IMR-90 (cell line): ENCODE measurements around the gene KRT39. TPM values are rescaled to one million over a fixed set of nuclear protein-coding genes. Genes with fewer than 3 reads are reported as not detected.

Experiments
- ATAC-seq: fragments of 200-7000 bp; cut with Tn5 transposase; 2 replicates; pipeline ENCODE4 v1.9.1; 2020; ENCODE audit warnings: low read depth, mild to moderate bottlenecking, moderate library complexity
- BruUV-seq: library from RNA; stranded (reverse); fragments of 400-500 nt; replicated peaks from 2 replicates; lab custom pipeline; 2021; lab: Mats Ljungman, UMichigan
- CTCF ChIA-PET: fragments of 300-600 bp; formaldehyde crosslinking; extraction: SDS; loops from one replicate; lab custom pipeline; 2021; ENCODE audit warnings: antibody characterized with exemption; lab: Yijun Ruan, JAX
- POLR2A ChIA-PET: fragments of 300-600 bp; sonication (Branson Sonifier 250); formaldehyde crosslinking; loops from one replicate; lab custom pipeline; 2022; ENCODE audit warnings: antibody characterized with exemption; ENCODE audit not compliant: unreplicated experiment; lab: Charles Lee
- DNase-seq: peaks from one replicate; pipeline ENCODE4 v3.0.0; 2013
- H2AFZ ChIP-seq: replicated peaks from 2 replicates; pipeline ENCODE3; 2013; ENCODE audit warnings: low read length, mild to moderate bottlenecking; ENCODE audit not compliant: poor library complexity
- H2AK5ac ChIP-seq: 2 replicates; pipeline ENCODE4 v1.6.1; 2013; ENCODE audit warnings: low read depth, low read length, inconsistent platforms
- H2AK9ac ChIP-seq: replicated peaks from 2 replicates; pipeline ENCODE3; 2013; ENCODE audit warnings: mild to moderate bottlenecking, low read depth, low read length, moderate library complexity; ENCODE audit not compliant: poor library complexity
- H2BK120ac ChIP-seq: 2 replicates; pipeline ENCODE4 v1.6.1; 2013; ENCODE audit warnings: low read depth, low read length, inconsistent platforms
- H2BK15ac ChIP-seq: 3 replicates; pipeline ENCODE4 v1.6.1; 2013; ENCODE audit warnings: low read depth, low read length, inconsistent platforms
- H2BK20ac ChIP-seq: 2 replicates; pipeline ENCODE4 v1.6.1; 2013; ENCODE audit warnings: low read depth, mild to moderate bottlenecking, inconsistent platforms, low read length, moderate library complexity
- H2BK5ac ChIP-seq: 2 replicates; pipeline ENCODE4 v1.6.1; 2013; ENCODE audit warnings: mild to moderate bottlenecking, low read depth, low read length, inconsistent platforms; ENCODE audit not compliant: poor library complexity, severe bottlenecking
- H3K14ac ChIP-seq: replicated peaks from 2 replicates; pipeline ENCODE4 v1.6.1; 2013; ENCODE audit warnings: low read depth, low read length, inconsistent platforms
- H3K18ac ChIP-seq: 2 replicates; pipeline ENCODE4 v1.6.1; 2013; ENCODE audit warnings: low read depth, low read length, control low read depth
- H3K23ac ChIP-seq: 2 replicates; pipeline ENCODE4 v1.6.1; 2013; ENCODE audit warnings: low read depth, low read length, inconsistent platforms
- H3K27ac ChIP-seq: 2 replicates; pipeline ENCODE4 v1.5.1; 2013; ENCODE audit warnings: mild to moderate bottlenecking, control low read depth, low read length; ENCODE audit not compliant: insufficient read depth
- H3K27me3 ChIP-seq: 2 replicates; pipeline ENCODE4 v1.6.1; 2013; ENCODE audit warnings: low read length; ENCODE audit not compliant: control insufficient read depth, insufficient read depth
- H3K36me3 ChIP-seq: 2 replicates; pipeline ENCODE4 v1.6.1; 2013; ENCODE audit warnings: low read length, mixed read lengths; ENCODE audit not compliant: control insufficient read depth, insufficient read depth
- H3K4ac ChIP-seq: 2 replicates; pipeline ENCODE4 v1.6.1; 2013; ENCODE audit warnings: low read depth, low read length, inconsistent platforms
- H3K4me1 ChIP-seq: 2 replicates; pipeline ENCODE4 v1.6.1; 2013; ENCODE audit warnings: low read length, mixed read lengths; ENCODE audit not compliant: control insufficient read depth, insufficient read depth
- H3K4me2 ChIP-seq: 2 replicates; pipeline ENCODE4 v1.6.1; 2013; ENCODE audit warnings: low read depth, mild to moderate bottlenecking, control low read depth, low read length, moderate library complexity
- H3K4me3 ChIP-seq: 2 replicates; pipeline ENCODE4 v1.5.1; 2013; ENCODE audit warnings: low read depth, mild to moderate bottlenecking, control low read depth, low read length, moderate library complexity; ENCODE audit not compliant: insufficient read depth
- H3K56ac ChIP-seq: 2 replicates; pipeline ENCODE4 v1.6.1; 2013; ENCODE audit warnings: low read length, inconsistent platforms; ENCODE audit not compliant: insufficient read depth; ENCODE audit errors: extremely low read depth
- H3K79me1 ChIP-seq, 2 experiments: 2 replicates each; pipeline ENCODE4 v1.6.1; 2013; ENCODE audit warnings: low read length in 2 of 2, inconsistent platforms in 1 of 2, low read depth in 1 of 2
- H3K9ac ChIP-seq: 2 replicates; pipeline ENCODE4 v1.6.1; 2013; ENCODE audit warnings: low read depth, low read length, control low read depth
- H3K9me1 ChIP-seq: 2 replicates; pipeline ENCODE4 v1.6.1; 2013; ENCODE audit warnings: low read length, inconsistent platforms; ENCODE audit not compliant: insufficient read depth
- H3K9me3 ChIP-seq: 2 replicates; pipeline ENCODE4 v1.6.1; 2013; ENCODE audit warnings: low read length; ENCODE audit not compliant: control insufficient read depth, insufficient read depth
- H4K20me1 ChIP-seq: 2 replicates; pipeline ENCODE4 v1.6.1; 2013; ENCODE audit warnings: low read length, inconsistent platforms; ENCODE audit not compliant: insufficient read depth
- H4K5ac ChIP-seq: 2 replicates; pipeline ENCODE4 v1.6.1; 2013; ENCODE audit warnings: mild to moderate bottlenecking, low read depth, low read length, control low read depth
- H4K8ac ChIP-seq, 2 experiments: 2 replicates each; pipeline ENCODE4 v1.6.1; 2013; ENCODE audit warnings: low read depth in 2 of 2, low read length in 2 of 2, control low read depth in 1 of 2, inconsistent platforms in 1 of 2
- H4K91ac ChIP-seq: 2 replicates; pipeline ENCODE4 v1.6.1; 2013; ENCODE audit warnings: low read depth, low read length, inconsistent platforms; ENCODE audit not compliant: insufficient read depth
- BHLHE40 ChIP-seq: fragments of 150-350 bp; IDR thresholded peaks from 2 replicates; pipeline ENCODE4 v1.6.1; 2016; ENCODE audit warnings: mild to moderate bottlenecking, low read depth, low read length
- CEBPB ChIP-seq: IDR thresholded peaks from 2 replicates; pipeline ENCODE4 v1.6.1; 2012; ENCODE audit warnings: low read depth, low read length, improper control_type of control experiment
- FOS ChIP-seq: fragments of 150-350 bp; IDR thresholded peaks from 2 replicates; pipeline ENCODE4 v1.6.1; 2016; ENCODE audit warnings: low read depth, low read length
- MAZ ChIP-seq: IDR thresholded peaks from 2 replicates; pipeline ENCODE4 v1.6.1; 2012; ENCODE audit warnings: low read depth, mild to moderate bottlenecking, low read length, improper control_type of control experiment, moderate library complexity, borderline replicate concordance
- MXI1 ChIP-seq: IDR thresholded peaks from 2 replicates; pipeline ENCODE4 v1.6.1; 2012; ENCODE audit warnings: low read depth, mild to moderate bottlenecking, low read length, moderate library complexity, borderline replicate concordance
- NFE2L2 ChIP-seq: fragments of 150-350 bp; IDR thresholded peaks from 2 replicates; pipeline ENCODE4 v1.6.1; 2016; ENCODE audit warnings: low read depth, mild to moderate bottlenecking, low read length
- POLR2A ChIP-seq: IDR thresholded peaks from 2 replicates; pipeline ENCODE4 v1.6.1; 2012; ENCODE audit warnings: mild to moderate bottlenecking, low read depth, low read length
- RAD21 ChIP-seq: IDR thresholded peaks from 2 replicates; pipeline ENCODE4 v1.6.1; 2012; ENCODE audit warnings: low read length, improper control_type of control experiment
- RCOR1 ChIP-seq: IDR thresholded peaks from 2 replicates; pipeline ENCODE4 v1.6.1; 2012; ENCODE audit warnings: mild to moderate bottlenecking, low read length, improper control_type of control experiment; ENCODE audit not compliant: insufficient replicate concordance
- RFX5 ChIP-seq: IDR thresholded peaks from 2 replicates; pipeline ENCODE4 v1.8.0; 2012; ENCODE audit warnings: low read depth, mild to moderate bottlenecking, low read length, moderate library complexity
- SMC3 ChIP-seq: fragments of 150-350 bp; IDR thresholded peaks from 2 replicates; pipeline ENCODE4 v1.6.1; 2016; ENCODE audit warnings: low read depth, mild to moderate bottlenecking, antibody characterized with exemption, low read length, moderate library complexity
- WGBS, 2 experiments: methylation state at CpG; one replicate each; pipeline versions ENCODE4 v1.1.5 to v1.1.7; 2013; ENCODE audit warnings: missing lambda C conversion rate in 2 of 2; ENCODE audit not compliant: insufficient read length in 1 of 2; ENCODE audit errors: extremely low coverage in 2 of 2; 5-methylcytosine and 5-hydroxymethylcytosine counted together
- dilution Hi-C: fragments of 300-500 bp; cut with HindIII; formaldehyde crosslinking; loops from one replicate; pipeline ENCODE4 v1.14.3; 2018; ENCODE audit warnings: low sequenced_read_pairs; ENCODE audit not compliant: unreplicated experiment
- in situ Hi-C: fragments of 300-500 bp; cut with MboI; formaldehyde crosslinking; loops from 3 replicates; pipeline ENCODE4 v1.14.3; 2019; ENCODE audit warnings: low sequenced_read_pairs, inconsistent platforms, mixed read lengths
- intact Hi-C: fragments of 100-400 bp; cut with micrococcal nuclease; formaldehyde crosslinking; loops from 2 replicates; pipeline ENCODE4 v1.10.0; 2022
- polyA plus RNA-seq, 3 experiments: library from polyadenylated mRNA; depleted of rRNA; stranded (reverse); fragments of >200 nt; gene quantifications; 2 replicates each; pipeline ENCODE4 v1.2.3, GENCODE V29; 2012; ENCODE audit warnings: low replicate concordance in 1 of 3
- total RNA-seq: library from RNA; depleted of rRNA; stranded (reverse); fragments of >200 nt; gene quantifications from 2 replicates; pipeline ENCODE4 v1.2.3, GENCODE V29; 2012
- TF ChIP-seq, protein P1 (sequence below): conservative IDR thresholded peaks from 2 replicates; pipeline ENCODE4 v1.5.1; 2012; ENCODE audit warnings: mild to moderate bottlenecking, low read depth, low read length, improper control_type of control experiment

The KRT39 gene
- total and polyA plus RNA-seq, 2 of the 4 experiments (the other 2 are of a cell fraction), result 0.15 TPM; not detected in 1

- H3K4me2 ChIP-seq, result no peak overlapping the region
- H4K8ac ChIP-seq, result no peak overlapping the region
- no peak overlapping the region for H3K27ac ChIP-seq
- H3K9ac ChIP-seq, result no peak overlapping the region
- no peak overlapping the region for H3K23ac ChIP-seq
- WGBS, 2 experiments, result no CpG with 5 or more reads among the region's 2 CpGs
- no peak overlapping the region for H2BK120ac ChIP-seq
- no TSS peak for BruUV-seq
- H3K4me3 ChIP-seq, result no peak overlapping the region
- no peaks in the 10 kb centered on the region for H3K9me1 ChIP-seq
- no peak overlapping the region for H4K91ac ChIP-seq
- H3K14ac ChIP-seq, result no peak overlapping the region
- ChIA-PET CTCF (interaction anchor here (1.3 kb wide), 2 partner anchors 11 to 20 kb away, joined by 4 read pairs; no protein-coding TSS in a partner anchor), POLR2A (no interaction called here)
- no peak overlapping the region for H2AK9ac ChIP-seq
- H3K36me3 ChIP-seq, result no peaks in the 10 kb centered on the region
- no peak overlapping the region for H2BK20ac ChIP-seq
- no peak overlapping the region for H3K18ac ChIP-seq
- ATAC-seq (no peak), DNase-seq (no peak)
- H3K56ac ChIP-seq, result no peak overlapping the region
- TF ChIP-seq SMC3, result no peak
- no peak for TF ChIP-seq NFE2L2
- TF ChIP-seq RFX5, result no peak
- no peak for TF ChIP-seq RAD21
- no peak for TF ChIP-seq MAZ
- TF ChIP-seq MXI1, result no peak
- TF ChIP-seq, protein P1, sequence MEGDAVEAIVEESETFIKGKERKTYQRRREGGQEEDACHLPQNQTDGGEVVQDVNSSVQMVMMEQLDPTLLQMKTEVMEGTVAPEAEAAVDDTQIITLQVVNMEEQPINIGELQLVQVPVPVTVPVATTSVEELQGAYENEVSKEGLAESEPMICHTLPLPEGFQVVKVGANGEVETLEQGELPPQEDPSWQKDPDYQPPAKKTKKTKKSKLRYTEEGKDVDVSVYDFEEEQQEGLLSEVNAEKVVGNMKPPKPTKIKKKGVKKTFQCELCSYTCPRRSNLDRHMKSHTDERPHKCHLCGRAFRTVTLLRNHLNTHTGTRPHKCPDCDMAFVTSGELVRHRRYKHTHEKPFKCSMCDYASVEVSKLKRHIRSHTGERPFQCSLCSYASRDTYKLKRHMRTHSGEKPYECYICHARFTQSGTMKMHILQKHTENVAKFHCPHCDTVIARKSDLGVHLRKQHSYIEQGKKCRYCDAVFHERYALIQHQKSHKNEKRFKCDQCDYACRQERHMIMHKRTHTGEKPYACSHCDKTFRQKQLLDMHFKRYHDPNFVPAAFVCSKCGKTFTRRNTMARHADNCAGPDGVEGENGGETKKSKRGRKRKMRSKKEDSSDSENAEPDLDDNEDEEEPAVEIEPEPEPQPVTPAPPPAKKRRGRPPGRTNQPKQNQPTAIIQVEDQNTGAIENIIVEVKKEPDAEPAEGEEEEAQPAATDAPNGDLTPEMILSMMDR, result no peak
- no peak for TF ChIP-seq CEBPB
- no peak for TF ChIP-seq RCOR1
- TF ChIP-seq POLR2A, result no peak
- TF ChIP-seq FOS, result no peak
- TF ChIP-seq BHLHE40, result no peak
- H4K20me1 ChIP-seq, result no peaks in the 10 kb centered on the region
- H3K4ac ChIP-seq, result no peak overlapping the region
- no peak overlapping the region for H2BK5ac ChIP-seq
- H3K27me3 ChIP-seq, result no peaks in the 10 kb centered on the region
- H3K79me1 ChIP-seq, result no peaks in the 10 kb centered on the region
- in situ Hi-C loops (no loop called here), dilution Hi-C loops (no loop called here), intact Hi-C loops (no loop called here)
- peaks cover 2% of the 10 kb centered on the region; the same call in 1 of the 2 replicates for H3K4me1 ChIP-seq
- no peak overlapping the region for H2AFZ ChIP-seq
- H2AK5ac ChIP-seq, result no peak overlapping the region
- no peaks in the 10 kb centered on the region for H3K9me3 ChIP-seq
- H2BK15ac ChIP-seq, result no peak overlapping the region
- H4K5ac ChIP-seq, result no peak overlapping the region
These were observed 34.1 kb downstream of the KRT39 start for GRCh38 chr17:40932608-40933007.
